Fibroblast of the aortic adventitia (primary cell): ENCODE measurements around the gene CCL2. TPM values are rescaled to one million over a fixed set of nuclear protein-coding genes. Genes with fewer than 3 reads are reported as not detected.
A peak's percentile ranks its signal among the peaks of the same experiment; 100 is the strongest.

Experiments used
- DNase-seq: peaks from one replicate; pipeline ENCODE4 v3.0.0-alpha.2; 2010; ENCODE audit warnings: low read depth
- H3K4me3 ChIP-seq: 2 replicates; pipeline ENCODE4 v1.5.1; 2011; ENCODE audit warnings: low read depth, mild to moderate bottlenecking, control low read depth, low read length, moderate library complexity
- CTCF ChIP-seq: IDR thresholded peaks from 2 replicates; pipeline ENCODE4 v1.5.1; 2011; ENCODE audit warnings: mild to moderate bottlenecking, low read length, control low read depth, inconsistent platforms; ENCODE audit not compliant: insufficient read depth
- total RNA-seq: library from RNA; depleted of rRNA; stranded (reverse); fragments of >200 nt; gene quantifications from 2 replicates; pipeline ENCODE4 v1.2.3, GENCODE V29; 2012; ENCODE audit warnings: low replicate concordance

The CCL2 gene
- 11.1 and 109 TPM in 2 replicates for total RNA-seq

GRCh38 chr17:34254651-34255380, at the start of gene CCL2:
Gene CCL2 (plus strand): TSS chr17:34255285. CDS start chr17:34255350, 65 bp downstream.
- peak; percentile 90 for DNase-seq
- peak within 1 kb of the TSS; percentile 79 for H3K4me3 ChIP-seq
- TF ChIP-seq CTCF: no peak

- no peak for TF ChIP-seq CTCF
- DNase-seq: no peak
- no peak overlapping the region for H3K4me3 ChIP-seq
These were observed 49.7 kb upstream of the CCL2 start for GRCh38 chr17:34205401-34205800.

GRCh38 chr17:34206569-34206968, 48.5 kb upstream of the CCL2 start:
- TF ChIP-seq CTCF: no peak
- DNase-seq: peak; percentile 56
- no peak overlapping the region for H3K4me3 ChIP-seq

GRCh38 chr17:34207572-34207971, 47.5 kb upstream of the CCL2 start:
- DNase-seq: no peak
- TF ChIP-seq CTCF: no peak
- H3K4me3 ChIP-seq: no peak overlapping the region

GRCh38 chr17:34218748-34219147, 36.3 kb upstream of the CCL2 start:
- no peak overlapping the region for H3K4me3 ChIP-seq
- DNase-seq: no peak
- no peak for TF ChIP-seq CTCF

GRCh38 chr17:34219405-34219804, 35.7 kb upstream of the CCL2 start:
- no peak for DNase-seq
- no peak overlapping the region for H3K4me3 ChIP-seq
- no peak for TF ChIP-seq CTCF
